ENCODE measurements around the gene TMPRSS11B.
"Not testable (repeated sequence)": the region's sequence is repeated elsewhere in the genome, so short reads cannot be mapped to it uniquely, and the experiment has no call there.

DNA sequence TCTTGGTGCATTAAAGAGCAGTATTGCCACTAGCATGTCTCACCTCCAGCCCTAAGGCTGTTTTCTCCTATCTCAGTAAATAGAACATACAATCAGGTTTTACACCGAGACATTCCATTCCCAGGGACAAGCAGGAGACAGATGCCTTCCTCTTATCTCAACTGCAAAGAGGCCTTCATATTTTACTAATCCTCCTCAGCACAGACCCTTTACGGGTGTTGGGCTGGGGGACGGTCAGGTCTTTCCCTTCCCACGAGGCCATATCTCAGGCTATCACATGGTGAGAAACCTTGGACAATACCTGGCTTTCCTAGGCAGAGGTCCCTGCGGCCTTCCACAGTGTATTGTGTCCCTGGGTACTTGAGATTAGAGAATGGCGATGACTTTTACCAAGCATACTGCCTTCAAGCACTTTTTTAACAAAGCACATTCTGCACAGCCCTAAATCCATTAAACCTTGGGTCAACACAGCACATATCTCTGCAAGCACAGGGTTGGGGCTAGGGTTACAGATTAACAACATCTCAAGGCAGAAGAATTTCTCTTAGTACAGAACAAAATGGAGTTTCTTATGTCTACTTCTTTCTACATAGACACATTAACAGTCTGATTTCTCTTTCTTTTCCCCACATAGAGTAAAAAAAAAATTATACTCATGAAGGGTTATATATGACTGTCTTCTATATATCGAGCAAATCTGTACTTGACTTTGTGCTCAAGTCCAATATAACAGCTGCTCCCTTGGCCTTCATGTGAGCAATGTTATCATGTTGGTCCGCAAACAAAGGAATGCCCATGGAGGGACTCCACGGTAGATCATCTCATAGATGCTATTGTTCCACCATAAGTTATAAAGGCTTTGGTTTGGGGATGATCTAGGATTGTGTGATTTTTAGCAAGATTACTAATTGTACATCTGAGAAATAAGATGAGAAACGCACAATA is 36.6 kb upstream of the TMPRSS11B start:
- TF ChIP-seq, protein P1, sequence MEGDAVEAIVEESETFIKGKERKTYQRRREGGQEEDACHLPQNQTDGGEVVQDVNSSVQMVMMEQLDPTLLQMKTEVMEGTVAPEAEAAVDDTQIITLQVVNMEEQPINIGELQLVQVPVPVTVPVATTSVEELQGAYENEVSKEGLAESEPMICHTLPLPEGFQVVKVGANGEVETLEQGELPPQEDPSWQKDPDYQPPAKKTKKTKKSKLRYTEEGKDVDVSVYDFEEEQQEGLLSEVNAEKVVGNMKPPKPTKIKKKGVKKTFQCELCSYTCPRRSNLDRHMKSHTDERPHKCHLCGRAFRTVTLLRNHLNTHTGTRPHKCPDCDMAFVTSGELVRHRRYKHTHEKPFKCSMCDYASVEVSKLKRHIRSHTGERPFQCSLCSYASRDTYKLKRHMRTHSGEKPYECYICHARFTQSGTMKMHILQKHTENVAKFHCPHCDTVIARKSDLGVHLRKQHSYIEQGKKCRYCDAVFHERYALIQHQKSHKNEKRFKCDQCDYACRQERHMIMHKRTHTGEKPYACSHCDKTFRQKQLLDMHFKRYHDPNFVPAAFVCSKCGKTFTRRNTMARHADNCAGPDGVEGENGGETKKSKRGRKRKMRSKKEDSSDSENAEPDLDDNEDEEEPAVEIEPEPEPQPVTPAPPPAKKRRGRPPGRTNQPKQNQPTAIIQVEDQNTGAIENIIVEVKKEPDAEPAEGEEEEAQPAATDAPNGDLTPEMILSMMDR (IDR thresholded peaks at IDR 0.05), result not testable (repeated sequence)
- TF ChIP-seq ZFX (IDR thresholded peaks at IDR 0.05; ENCODE audit: borderline replicate concordance), result not testable (repeated sequence)
